ENCODE results near the gene SRSF6.

Gene SRSF6

DNA sequence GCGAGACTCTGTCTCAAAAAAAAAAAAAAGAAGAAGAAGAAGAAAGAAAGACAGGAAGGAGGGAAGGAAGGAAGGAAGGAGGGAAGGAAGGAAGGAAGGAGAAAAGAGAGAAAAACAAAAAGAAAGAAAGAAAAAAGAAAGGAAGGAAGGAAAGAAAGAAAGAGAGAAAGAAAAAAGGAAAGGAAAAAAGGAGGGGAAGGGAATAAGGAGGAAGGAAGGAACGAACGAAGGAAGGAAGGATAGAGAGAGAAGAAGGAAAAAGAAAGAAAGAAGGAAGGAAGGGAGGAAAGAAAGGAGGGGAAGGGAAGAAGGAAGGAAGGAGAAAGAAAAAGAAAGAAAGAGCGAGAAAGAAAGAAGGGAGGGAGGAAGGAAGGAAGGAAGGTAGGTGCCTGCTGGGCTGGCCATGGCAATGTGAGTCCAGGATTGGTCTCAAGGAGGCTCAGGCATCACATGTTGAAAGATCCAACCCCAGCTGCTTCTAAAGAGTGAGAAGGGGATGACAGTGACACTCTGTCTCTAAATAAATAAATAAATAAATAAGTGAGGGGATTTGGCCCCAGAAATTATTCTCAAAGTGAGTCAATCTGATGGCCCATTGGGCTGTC lies 24.3 kb upstream of the SRSF6 start:
- H3K4me1 Mint-ChIP-seq, result no peaks in the 10 kb centered on the region
- peaks cover 41% of the 10 kb centered on the region for H3K27me3 Mint-ChIP-seq (ENCODE audit: low read depth, poor library complexity)
- H3K4me3 Mint-ChIP-seq, result no peak overlapping the region
- no peak for DNase-seq
- TF ChIP-seq, protein P1, sequence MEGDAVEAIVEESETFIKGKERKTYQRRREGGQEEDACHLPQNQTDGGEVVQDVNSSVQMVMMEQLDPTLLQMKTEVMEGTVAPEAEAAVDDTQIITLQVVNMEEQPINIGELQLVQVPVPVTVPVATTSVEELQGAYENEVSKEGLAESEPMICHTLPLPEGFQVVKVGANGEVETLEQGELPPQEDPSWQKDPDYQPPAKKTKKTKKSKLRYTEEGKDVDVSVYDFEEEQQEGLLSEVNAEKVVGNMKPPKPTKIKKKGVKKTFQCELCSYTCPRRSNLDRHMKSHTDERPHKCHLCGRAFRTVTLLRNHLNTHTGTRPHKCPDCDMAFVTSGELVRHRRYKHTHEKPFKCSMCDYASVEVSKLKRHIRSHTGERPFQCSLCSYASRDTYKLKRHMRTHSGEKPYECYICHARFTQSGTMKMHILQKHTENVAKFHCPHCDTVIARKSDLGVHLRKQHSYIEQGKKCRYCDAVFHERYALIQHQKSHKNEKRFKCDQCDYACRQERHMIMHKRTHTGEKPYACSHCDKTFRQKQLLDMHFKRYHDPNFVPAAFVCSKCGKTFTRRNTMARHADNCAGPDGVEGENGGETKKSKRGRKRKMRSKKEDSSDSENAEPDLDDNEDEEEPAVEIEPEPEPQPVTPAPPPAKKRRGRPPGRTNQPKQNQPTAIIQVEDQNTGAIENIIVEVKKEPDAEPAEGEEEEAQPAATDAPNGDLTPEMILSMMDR (IDR thresholded peaks at IDR 0.05), result no peak
- no peak overlapping the region for H3K27ac Mint-ChIP-seq
- H3K36me3 Mint-ChIP-seq (ENCODE audit: low read depth), result no peaks in the 10 kb centered on the region
- no peaks in the 10 kb centered on the region for H3K9me3 Mint-ChIP-seq

DNA sequence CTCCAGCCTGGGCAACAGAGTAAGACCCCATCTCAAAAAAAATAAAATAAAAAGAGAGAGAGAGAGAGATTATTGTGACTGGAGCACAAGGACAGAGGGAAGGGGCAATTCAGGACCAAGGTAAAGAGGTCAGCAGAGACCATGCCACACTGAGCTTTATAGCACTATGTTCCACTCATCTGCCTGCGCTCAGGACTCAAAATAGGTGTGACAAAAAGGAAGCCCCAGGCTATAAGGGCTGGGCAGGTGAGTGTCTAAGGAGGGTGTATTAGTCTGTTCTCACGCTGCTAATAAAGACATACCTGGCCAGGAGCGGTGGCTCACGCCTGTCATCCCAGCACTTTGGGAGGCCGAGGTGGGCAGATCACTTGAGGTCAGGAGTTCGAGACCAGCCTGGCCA lies 23.1 kb upstream of the SRSF6 start:
- H3K27me3 Mint-ChIP-seq (ENCODE audit: low read depth, poor library complexity), result peaks cover 41% of the 10 kb centered on the region
- H3K9me3 Mint-ChIP-seq, result no peaks in the 10 kb centered on the region
- H3K4me1 Mint-ChIP-seq, result no peaks in the 10 kb centered on the region
- no peak for DNase-seq
- TF ChIP-seq, protein P1 (IDR thresholded peaks at IDR 0.05), result no peak
- H3K4me3 Mint-ChIP-seq, result no peak overlapping the region
- H3K27ac Mint-ChIP-seq, result no peak overlapping the region
- no peaks in the 10 kb centered on the region for H3K36me3 Mint-ChIP-seq (ENCODE audit: low read depth)

DNA sequence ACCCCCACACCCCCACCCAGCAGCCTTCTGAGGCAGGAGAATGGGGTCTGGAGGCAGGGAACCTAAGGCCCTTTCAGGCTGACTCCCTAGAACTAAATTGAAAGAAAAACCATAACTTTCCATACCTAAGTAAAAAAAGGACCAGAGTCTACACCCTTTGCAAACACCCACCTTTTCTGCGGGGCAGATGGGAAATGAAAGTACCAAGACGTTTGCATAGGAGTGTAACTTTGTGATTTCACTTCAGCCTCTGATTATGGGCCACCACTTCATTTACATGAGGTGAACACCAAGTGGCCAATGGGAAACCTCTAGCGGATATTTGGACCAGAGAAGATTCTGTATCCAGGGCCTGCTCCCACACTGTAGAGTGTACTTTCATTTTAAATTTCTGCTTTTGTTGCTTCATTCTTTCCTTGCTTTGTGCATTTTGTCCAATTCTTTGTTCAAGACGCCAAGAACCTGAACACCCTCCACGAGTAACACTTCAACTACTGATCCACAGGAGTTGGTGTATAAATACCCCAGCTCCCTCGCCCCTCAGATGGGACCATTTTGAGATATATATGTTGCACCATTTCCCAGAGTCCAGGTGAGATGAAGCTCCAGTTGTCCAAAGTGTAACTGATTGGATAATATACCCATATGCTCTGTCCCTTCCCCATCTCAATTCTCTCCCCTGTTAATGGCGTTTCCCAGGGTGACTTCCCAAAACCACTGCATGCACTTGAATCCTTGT lies 18.9 kb upstream of the SRSF6 start:
- Mint-ChIP-seq H3K4me3 (no peak overlapping the region), H3K9me3 (no peaks in the 10 kb centered on the region), H3K27ac (no peak overlapping the region), H3K36me3 (ENCODE audit: low read depth) (no peaks in the 10 kb centered on the region), H3K27me3 (ENCODE audit: low read depth, poor library complexity) (peaks cover 24% of the 10 kb centered on the region), H3K4me1 (peaks cover 6% of the 10 kb centered on the region)
- TF ChIP-seq, protein P1 (IDR thresholded peaks at IDR 0.05), result no peak
- no peak for DNase-seq

DNA sequence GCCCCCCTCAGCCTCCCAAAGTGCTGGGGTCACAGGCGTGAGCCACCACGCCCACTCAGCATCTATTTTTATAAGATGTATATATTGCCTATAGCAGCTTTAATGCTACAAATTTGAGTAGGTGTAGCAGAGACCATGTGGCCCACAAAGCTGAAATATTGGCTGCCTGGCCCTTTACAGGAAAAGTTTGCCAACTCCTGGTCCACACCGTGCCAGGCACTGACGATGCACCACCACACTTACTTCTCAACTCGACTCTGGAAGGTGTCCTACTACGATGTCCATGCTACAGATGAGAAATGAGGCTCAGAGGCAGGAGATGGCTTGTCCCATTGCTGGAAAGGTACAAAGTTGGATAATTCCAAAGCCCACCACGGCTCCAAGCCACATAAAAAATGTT lies 17.2 kb upstream of the SRSF6 start:
- H3K27ac Mint-ChIP-seq, result no peak overlapping the region
- H3K9me3 Mint-ChIP-seq, result no peaks in the 10 kb centered on the region
- TF ChIP-seq, protein P1 (IDR thresholded peaks at IDR 0.05), result no peak
- H3K27me3 Mint-ChIP-seq (ENCODE audit: low read depth, poor library complexity), result peaks cover 16% of the 10 kb centered on the region
- peaks cover 6% of the 10 kb centered on the region for H3K4me1 Mint-ChIP-seq
- no peak for DNase-seq
- H3K4me3 Mint-ChIP-seq, result no peak overlapping the region
- H3K36me3 Mint-ChIP-seq (ENCODE audit: low read depth), result no peaks in the 10 kb centered on the region

DNA sequence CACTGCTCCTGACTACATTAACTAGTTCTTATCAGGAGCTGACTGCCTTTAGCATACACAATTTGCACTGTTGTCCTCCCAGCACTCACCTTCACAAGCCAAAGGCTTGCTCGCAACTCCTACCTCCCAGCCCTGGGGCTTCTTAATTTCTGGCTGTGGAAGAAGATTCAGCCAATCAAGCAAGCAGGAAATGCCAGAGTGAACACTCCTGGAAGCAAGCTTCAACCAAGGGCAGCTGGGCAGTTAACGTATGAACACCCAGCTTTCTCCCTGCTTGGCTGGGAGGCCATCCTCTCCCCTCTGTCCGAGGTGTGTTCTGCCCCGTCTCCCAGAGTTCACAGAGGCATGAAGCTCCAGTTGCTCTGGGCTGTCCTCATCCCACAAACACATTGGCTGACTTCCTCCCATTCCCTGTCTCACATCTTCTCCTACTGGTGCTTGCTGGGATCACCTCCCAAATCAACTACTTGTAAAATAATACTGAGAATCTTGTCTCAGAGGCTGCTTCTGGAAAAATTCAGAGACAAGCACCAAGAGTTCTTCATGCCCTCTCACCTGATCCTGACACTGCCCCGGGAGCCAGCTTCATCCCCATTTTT lies 15.3 kb upstream of the SRSF6 start:
- no peaks in the 10 kb centered on the region for H3K9me3 Mint-ChIP-seq
- H3K4me1 Mint-ChIP-seq, result peaks cover 6% of the 10 kb centered on the region
- H3K27me3 Mint-ChIP-seq (ENCODE audit: low read depth, poor library complexity), result peaks cover 4% of the 10 kb centered on the region
- DNase-seq, result no peak
- TF ChIP-seq, protein P1 (IDR thresholded peaks at IDR 0.05), result peak; percentile 11
- H3K27ac Mint-ChIP-seq, result no peak overlapping the region
- H3K36me3 Mint-ChIP-seq (ENCODE audit: low read depth), result no peaks in the 10 kb centered on the region
- no peak overlapping the region for H3K4me3 Mint-ChIP-seq

Measured in nephron progenitor cell (in vitro differentiated cells).